GM12878 (cell line): ENCODE data around the gene ZNF688. TPM values are rescaled to one million over a fixed set of nuclear protein-coding genes. Genes with fewer than 3 reads are reported as not detected.

Experiments
- ATAC-seq: fragments of 200-7000 bp; cut with Tn5 transposase; 3 replicates; pipeline ENCODE4 v1.9.1; 2020; ENCODE audit warnings: mild to moderate bottlenecking, moderate library complexity
- BruUV-seq: library from RNA; stranded (reverse); fragments of 400-500 nt; replicated peaks from 2 replicates; lab custom pipeline; 2021; lab: Mats Ljungman, UMichigan
- CTCF ChIA-PET: fragments of 300-600 bp; sonication (Branson Sonifier 250); formaldehyde crosslinking; extraction: SDS; loops from one replicate; lab custom pipeline; 2021; ENCODE audit warnings: inconsistent platforms; lab: Yijun Ruan, JAX
- POLR2A ChIA-PET: fragments of 350-600 bp; formaldehyde crosslinking; extraction: SDS; loops from one replicate; lab custom pipeline; 2021; ENCODE audit warnings: inconsistent platforms; lab: Charles Lee
- RAD21 ChIA-PET: fragments of 300-600 bp; sonication (Branson Sonifier 250); formaldehyde crosslinking; loops from one replicate; lab custom pipeline; 2023; ENCODE audit warnings: antibody characterized with exemption; ENCODE audit not compliant: unreplicated experiment; lab: Charles Lee
- SMC1A ChIA-PET: fragments of 300-600 bp; sonication (Branson Sonifier 250); formaldehyde crosslinking; loops from one replicate; lab custom pipeline; 2023; ENCODE audit not compliant: unreplicated experiment, uncharacterized antibody; lab: Charles Lee
- DNase-seq: peaks from one replicate; pipeline ENCODE4 v3.0.0-alpha.2; 2011; ENCODE audit warnings: low read depth, low spot score
- FAIRE-seq: peaks from 3 replicates; lab custom pipeline; 2011; peaks lifted over from hg19 to GRCh38; lab: Jason Lieb, UNC
- H2AFZ ChIP-seq: 2 replicates; pipeline ENCODE4 v1.6.0; 2011; ENCODE audit warnings: low read depth, low read length, control low read depth; ENCODE audit not compliant: control insufficient read depth
- H3K27ac ChIP-seq: 2 replicates; pipeline ENCODE4 v1.5.1; 2011; ENCODE audit warnings: control low read depth; ENCODE audit not compliant: control insufficient read depth, insufficient read depth
- H3K27me3 ChIP-seq, 2 experiments: replicated peaks in 1 of 2; 2 replicates each; pipeline versions ENCODE4 v1.6.0 to v1.6.1; 2011; ENCODE audit warnings: low read length in 1 of 2; ENCODE audit not compliant: control insufficient read depth in 2 of 2, insufficient read depth in 2 of 2
- H3K36me3 ChIP-seq, 2 experiments: 2 replicates each; pipeline ENCODE4 v1.5.1; 2011; ENCODE audit warnings: low read length in 1 of 2; ENCODE audit not compliant: control insufficient read depth in 2 of 2, insufficient read depth in 2 of 2
- H3K4me1 ChIP-seq: 2 replicates; pipeline ENCODE4 v1.6.1; 2011; ENCODE audit warnings: mild to moderate bottlenecking, low read length, moderate library complexity, mixed read lengths; ENCODE audit not compliant: control insufficient read depth, insufficient read depth
- H3K4me2 ChIP-seq: 2 replicates; pipeline ENCODE4 v1.6.0; 2011; ENCODE audit warnings: control low read depth; ENCODE audit not compliant: control insufficient read depth, insufficient read depth
- H3K4me3 ChIP-seq: fragments of 200-600 bp; sonication (generic); 2 replicates; pipeline ENCODE4 v1.5.1; 2016
- H3K79me2 ChIP-seq: 2 replicates; pipeline ENCODE4 v1.6.0; 2011; ENCODE audit warnings: low read length; ENCODE audit not compliant: control insufficient read depth, insufficient read depth
- H3K9ac ChIP-seq: 2 replicates; pipeline ENCODE4 v1.8.0; 2011; ENCODE audit warnings: low read length, control low read depth, mixed read lengths; ENCODE audit not compliant: control insufficient read depth, insufficient read depth
- H3K9me3 ChIP-seq: replicated peaks from 3 replicates; pipeline ENCODE4 v1.5.1; 2011; ENCODE audit warnings: mild to moderate bottlenecking, low read length; ENCODE audit not compliant: control insufficient read depth, insufficient read depth
- H4K20me1 ChIP-seq: 2 replicates; pipeline ENCODE4 v1.6.0; 2011; ENCODE audit not compliant: control insufficient read depth, insufficient read depth
- BRCA1 ChIP-seq: IDR thresholded peaks from 2 replicates; pipeline ENCODE4 v1.6.1; 2011; ENCODE audit warnings: low read depth, low read length, improper control_type of control experiment
- EGR1 ChIP-seq, 2 experiments: IDR thresholded peaks; 1 replicate in 1 of 2; 2 replicates in 1 of 2; pipeline ENCODE4 v1.6.1; 2011 to 2012; ENCODE audit warnings: low read depth in 2 of 2, low read length in 2 of 2, borderline replicate concordance in 1 of 2, mild to moderate bottlenecking in 1 of 2, moderate library complexity in 1 of 2
- MAX ChIP-seq: IDR thresholded peaks from 2 replicates; pipeline ENCODE4 v1.6.1; 2012; ENCODE audit warnings: low read depth, low read length, improper control_type of control experiment
- NR2F1 ChIP-seq: fragments of 450-650 bp; conservative IDR thresholded peaks from 2 replicates; pipeline ENCODE4 v1.6.1; 2017; ENCODE audit warnings: mild to moderate bottlenecking
- YBX1 ChIP-seq: fragments of 450-650 bp; IDR thresholded peaks from 2 replicates; pipeline ENCODE4 v1.6.1; 2016; ENCODE audit warnings: antibody characterized with exemption
- ZNF687 ChIP-seq: fragments of 450-650 bp; IDR thresholded peaks from 2 replicates; pipeline ENCODE4 v1.6.1; 2017; ENCODE audit warnings: mild to moderate bottlenecking, moderate library complexity
- WGBS: methylation state at CpG from one replicate; pipeline ENCODE4 v1.1.6; 2016; ENCODE audit warnings: low lambda C conversion rate; ENCODE audit not compliant: insufficient replicate concordance, insufficient coverage; ENCODE audit errors: missing lambda C conversion rate; 5-methylcytosine and 5-hydroxymethylcytosine counted together
- in situ Hi-C: fragments of 300-500 bp; cut with MboI; formaldehyde crosslinking; loops from 9 replicates; pipeline ENCODE4 v1.14.3; 2018; ENCODE audit warnings: mixed read lengths
- intact Hi-C: fragments of 100-400 bp; cut with micrococcal nuclease; formaldehyde crosslinking; loops from one replicate; pipeline ENCODE4 v1.14.2; 2022; ENCODE audit not compliant: unreplicated experiment
- polyA plus RNA-seq, 11 experiments: library from polyadenylated mRNA; depleted of rRNA in 4 of 11; unstranded in 6 of 11; stranded (reverse) in 5 of 11; fragments of >200 nt; fragmentation: Nextera tagmentation in 4 of 11; fragmentation: Illumina TruSeq in 1 of 11; extraction: Ambion mirVana in 4 of 11; extraction: Trizol in 1 of 11; gene quantifications; 1 replicate in 1 of 11; 2 replicates in 10 of 11; pipeline versions ENCODE4 v1.2.1 to v1.2.3, GENCODE V29; 2011 to 2016; ENCODE audit warnings: inconsistent platforms in 2 of 11, missing spikeins in 2 of 11, low read depth in 1 of 11
- total RNA-seq, 4 experiments: library from RNA; depleted of rRNA in 3 of 4; stranded (reverse); fragments of >200 nt in 3 of 4; fragmentation: Illumina TruSeq in 1 of 4; extraction: Trizol in 1 of 4; gene quantifications; 2 replicates each; pipeline versions ENCODE4 v1.2.1 to v1.2.3, GENCODE V29; 2013 to 2021
- TF ChIP-seq, protein P1 (sequence below): IDR thresholded peaks from 2 replicates; pipeline ENCODE4 v1.6.1; 2011; ENCODE audit warnings: borderline replicate concordance, low read depth, mild to moderate bottlenecking, moderate library complexity, low read length; ENCODE audit not compliant: insufficient read depth, poor library complexity, severe bottlenecking
- TF ChIP-seq, protein P2 (sequence below): fragments of 450-650 bp; IDR thresholded peaks from 2 replicates; pipeline ENCODE4 v1.6.1; 2017; ENCODE audit warnings: low read depth, mild to moderate bottlenecking, moderate library complexity
- TF ChIP-seq, protein P3 (sequence below): fragments of 450-650 bp; IDR thresholded peaks from 2 replicates; pipeline ENCODE4 v1.6.1; 2017; ENCODE audit warnings: mild to moderate bottlenecking, low read depth, inconsistent platforms; ENCODE audit not compliant: poor library complexity, severe bottlenecking

ZNF688 gene
- total and polyA plus RNA-seq, 10 of the 15 experiments (the other 5 are each of a cell fraction or from before 2014, with no cell fraction given), result 0.14 to 17.4 (median 10.6) TPM

DNA sequence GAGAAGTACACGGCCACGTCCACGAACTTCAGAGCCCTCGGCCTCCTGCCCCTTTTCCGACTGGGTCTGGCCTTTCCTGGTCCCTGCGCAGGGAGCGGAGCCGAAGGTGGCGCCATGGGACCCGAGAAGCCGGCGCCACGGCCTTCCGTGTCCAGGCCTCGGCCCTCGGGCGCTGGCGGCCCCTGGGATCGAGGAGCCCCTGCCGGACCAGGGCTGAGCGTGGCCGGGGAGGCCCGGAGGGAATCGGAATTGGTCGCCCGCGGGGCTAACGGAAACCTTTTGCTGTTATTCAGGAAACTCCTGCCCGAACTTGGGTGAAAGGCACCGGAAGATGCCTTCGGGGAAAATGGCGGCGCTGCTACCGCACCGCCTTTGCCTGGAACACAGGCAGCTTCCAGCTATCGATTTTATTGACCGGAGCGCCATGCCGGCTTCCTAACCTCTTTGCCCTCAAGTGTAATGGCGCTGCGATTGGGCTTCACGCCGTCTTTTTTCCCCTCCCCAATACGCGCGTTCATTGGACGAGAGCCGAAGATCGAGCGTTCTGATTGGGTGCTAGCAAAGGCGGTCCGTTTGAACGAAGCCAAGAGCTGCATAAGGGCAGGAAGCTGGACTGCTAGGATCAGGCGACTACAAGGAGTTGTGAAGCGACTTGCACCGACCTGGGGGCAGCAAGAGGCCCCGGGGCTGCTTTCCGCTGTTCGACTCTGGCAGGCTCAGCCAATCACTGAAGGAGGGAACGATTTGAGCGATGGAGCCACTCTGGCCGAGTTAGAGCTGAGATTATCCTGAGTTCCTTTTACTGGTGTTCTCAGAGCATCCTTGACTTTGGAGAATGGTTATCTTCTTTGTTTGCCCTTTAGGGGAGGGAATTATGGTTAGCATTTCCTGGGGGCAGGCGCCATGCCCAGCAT lies 38.7 kb upstream of the ZNF688 start, which contains the start of gene ZNF689:
Gene ZNF689 (minus strand): TSS at position 464 of the 914 bp plus-strand sequence. CDS start 348 bp downstream, at position 116.
- ChIA-PET CTCF (interaction anchor here (0.7 to 5.1 kb wide), 9 partner anchors 12 to 181 kb away, joined by 3 to 54 read pairs (median 4); partner anchors contain the start of genes DCTPP1 and ZNF785), POLR2A (interaction anchor here (0.6 to 2.6 kb wide), 12 partner anchors 9 to 239 kb away, joined by 3 to 7 read pairs (median 4); partner anchors contain the start of gene DCTPP1), SMC1A (interaction anchor here (0.7 to 3.4 kb wide), 6 partner anchors 10 to 181 kb away, joined by 3 to 16 read pairs (median 6); partner anchors contain the start of genes DCTPP1 and ZNF764), RAD21 (interaction anchor here (0.7 to 1.4 kb wide), 7 partner anchors 12 to 201 kb away, joined by 3 to 12 read pairs (median 4); partner anchors contain the start of genes DCTPP1, PRR14 and SEPHS2)
- Histone ChIP-seq H3K36me3 (peaks cover 0 to 3% of the 10 kb centered on the region in 2 experiments; a peak in 2 of 4 replicates), H3K9me3 (no peaks in the 10 kb centered on the region), H3K27ac (peak within 1 kb of the TSS; percentile 96), H4K20me1 (no peaks in the 10 kb centered on the region), H3K4me1 (peaks cover 4% of the 10 kb centered on the region), H3K27me3 (no peaks in the 10 kb centered on the region), H3K79me2 (peaks cover 15% of the 10 kb centered on the region), H3K4me2 (peak within 1 kb of the TSS; percentile 48), H3K9ac (peak within 1 kb of the TSS; percentile 100), H2AFZ (peak within 1 kb of the TSS; percentile 97), H3K4me3 (peak within 1 kb of the TSS; percentile 98)
- peak; percentile 91 for ATAC-seq
- peak; percentile 93 for DNase-seq
- in situ Hi-C loops (no loop called here), intact Hi-C loops (no loop called here)
- TSS peak; percentile 88 for BruUV-seq
- peak; percentile 98 for FAIRE-seq
- WGBS, result 2% methylated on average over 59 of the region's 63 CpGs
- TF ChIP-seq, protein P1, sequence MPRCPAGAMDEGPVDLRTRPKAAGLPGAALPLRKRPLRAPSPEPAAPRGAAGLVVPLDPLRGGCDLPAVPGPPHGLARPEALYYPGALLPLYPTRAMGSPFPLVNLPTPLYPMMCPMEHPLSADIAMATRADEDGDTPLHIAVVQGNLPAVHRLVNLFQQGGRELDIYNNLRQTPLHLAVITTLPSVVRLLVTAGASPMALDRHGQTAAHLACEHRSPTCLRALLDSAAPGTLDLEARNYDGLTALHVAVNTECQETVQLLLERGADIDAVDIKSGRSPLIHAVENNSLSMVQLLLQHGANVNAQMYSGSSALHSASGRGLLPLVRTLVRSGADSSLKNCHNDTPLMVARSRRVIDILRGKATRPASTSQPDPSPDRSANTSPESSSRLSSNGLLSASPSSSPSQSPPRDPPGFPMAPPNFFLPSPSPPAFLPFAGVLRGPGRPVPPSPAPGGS, result no peak
- no peak for TF ChIP-seq ZNF687
- TF ChIP-seq EGR1 (IDR thresholded peaks at IDR 0.05; ENCODE audit: borderline replicate concordance in 1 of 2, low read depth in 2 of 2, low read length in 2 of 2), result 0 out of 3 replicates have a peak, but pooled peaks of 1 of the 2 experiments have one; percentile 11
- TF ChIP-seq MAX, result peak; percentile 54; the same call in 1 of the 2 replicates
- TF ChIP-seq, protein P2, sequence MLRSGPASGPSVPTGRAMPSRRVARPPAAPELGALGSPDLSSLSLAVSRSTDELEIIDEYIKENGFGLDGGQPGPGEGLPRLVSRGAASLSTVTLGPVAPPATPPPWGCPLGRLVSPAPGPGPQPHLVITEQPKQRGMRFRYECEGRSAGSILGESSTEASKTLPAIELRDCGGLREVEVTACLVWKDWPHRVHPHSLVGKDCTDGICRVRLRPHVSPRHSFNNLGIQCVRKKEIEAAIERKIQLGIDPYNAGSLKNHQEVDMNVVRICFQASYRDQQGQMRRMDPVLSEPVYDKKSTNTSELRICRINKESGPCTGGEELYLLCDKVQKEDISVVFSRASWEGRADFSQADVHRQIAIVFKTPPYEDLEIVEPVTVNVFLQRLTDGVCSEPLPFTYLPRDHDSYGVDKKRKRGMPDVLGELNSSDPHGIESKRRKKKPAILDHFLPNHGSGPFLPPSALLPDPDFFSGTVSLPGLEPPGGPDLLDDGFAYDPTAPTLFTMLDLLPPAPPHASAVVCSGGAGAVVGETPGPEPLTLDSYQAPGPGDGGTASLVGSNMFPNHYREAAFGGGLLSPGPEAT, result peak; percentile 75
- no peak for TF ChIP-seq YBX1
- peak; percentile 59; the same call in 1 of the 2 replicates for TF ChIP-seq NR2F1
- TF ChIP-seq, protein P3, sequence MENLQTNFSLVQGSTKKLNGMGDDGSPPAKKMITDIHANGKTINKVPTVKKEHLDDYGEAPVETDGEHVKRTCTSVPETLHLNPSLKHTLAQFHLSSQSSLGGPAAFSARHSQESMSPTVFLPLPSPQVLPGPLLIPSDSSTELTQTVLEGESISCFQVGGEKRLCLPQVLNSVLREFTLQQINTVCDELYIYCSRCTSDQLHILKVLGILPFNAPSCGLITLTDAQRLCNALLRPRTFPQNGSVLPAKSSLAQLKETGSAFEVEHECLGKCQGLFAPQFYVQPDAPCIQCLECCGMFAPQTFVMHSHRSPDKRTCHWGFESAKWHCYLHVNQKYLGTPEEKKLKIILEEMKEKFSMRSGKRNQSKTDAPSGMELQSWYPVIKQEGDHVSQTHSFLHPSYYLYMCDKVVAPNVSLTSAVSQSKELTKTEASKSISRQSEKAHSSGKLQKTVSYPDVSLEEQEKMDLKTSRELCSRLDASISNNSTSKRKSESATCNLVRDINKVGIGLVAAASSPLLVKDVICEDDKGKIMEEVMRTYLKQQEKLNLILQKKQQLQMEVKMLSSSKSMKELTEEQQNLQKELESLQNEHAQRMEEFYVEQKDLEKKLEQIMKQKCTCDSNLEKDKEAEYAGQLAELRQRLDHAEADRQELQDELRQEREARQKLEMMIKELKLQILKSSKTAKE, result peak; percentile 76
- no peak for TF ChIP-seq BRCA1
